ENCODE results near the gene CHRNB2.

CHRNB2 gene

GRCh38 chr1:154615411-154615810, 47.8 kb downstream of the CHRNB2 start:
- Histone ChIP-seq H3K9me3 (ENCODE audit: control insufficient read depth, low read length) (no peaks in the 10 kb centered on the region), H3K9ac (no peak overlapping the region), H2AFZ (no peak overlapping the region), H3K4me1 (no peaks in the 10 kb centered on the region), H3K79me2 (peaks cover 34% of the 10 kb centered on the region), H3K4me2 (ENCODE audit: low read length) (no peak overlapping the region), H3K4me3 (ENCODE audit: low read depth, low read length) (no peak overlapping the region), H3K27ac (no peak overlapping the region), H3K27me3 (ENCODE audit: control insufficient read depth, insufficient read depth, low read length) (no peaks in the 10 kb centered on the region), H3K36me3 (ENCODE audit: control insufficient read depth, insufficient read depth, low read length) (no peaks in the 10 kb centered on the region)
- TF ChIP-seq CTCF (IDR thresholded peaks at IDR 0.05) = no peak

- TF ChIP-seq CTCF (IDR thresholded peaks at IDR 0.05) = no peak
- no peaks in the 10 kb centered on the region for H3K27me3 ChIP-seq (ENCODE audit: control insufficient read depth, insufficient read depth, low read length)
- H3K27ac ChIP-seq = no peak overlapping the region
- peaks cover 34% of the 10 kb centered on the region for H3K79me2 ChIP-seq
- no peaks in the 10 kb centered on the region for H3K9me3 ChIP-seq (ENCODE audit: control insufficient read depth, low read length)
- H2AFZ ChIP-seq = no peak overlapping the region
- no peak overlapping the region for H3K4me2 ChIP-seq (ENCODE audit: low read length)
- no peak overlapping the region for H3K9ac ChIP-seq
- H3K4me1 ChIP-seq = no peaks in the 10 kb centered on the region
- no peak overlapping the region for H3K4me3 ChIP-seq (ENCODE audit: low read depth, low read length)
- H3K36me3 ChIP-seq (ENCODE audit: control insufficient read depth, insufficient read depth, low read length) = no peaks in the 10 kb centered on the region
Measured at GRCh38 chr1:154616659-154617345, 49.2 kb downstream of the CHRNB2 start.

GRCh38 chr1:154619181-154619948, 51.8 kb downstream of the CHRNB2 start:
- Histone ChIP-seq H3K9ac (no peak overlapping the region), H3K27ac (no peak overlapping the region), H3K79me2 (peaks cover 39% of the 10 kb centered on the region), H3K4me1 (no peaks in the 10 kb centered on the region), H3K36me3 (ENCODE audit: control insufficient read depth, insufficient read depth, low read length) (no peaks in the 10 kb centered on the region), H3K9me3 (ENCODE audit: control insufficient read depth, low read length) (no peaks in the 10 kb centered on the region), H3K27me3 (ENCODE audit: control insufficient read depth, insufficient read depth, low read length) (no peaks in the 10 kb centered on the region), H3K4me2 (ENCODE audit: low read length) (no peak overlapping the region), H2AFZ (no peak overlapping the region), H3K4me3 (ENCODE audit: low read depth, low read length) (no peak overlapping the region)
- no peak for TF ChIP-seq CTCF (IDR thresholded peaks at IDR 0.05)

- no peaks in the 10 kb centered on the region for H3K36me3 ChIP-seq (ENCODE audit: control insufficient read depth, insufficient read depth, low read length)
- H3K9me3 ChIP-seq (ENCODE audit: control insufficient read depth, low read length) = no peaks in the 10 kb centered on the region
- no peak overlapping the region for H3K27ac ChIP-seq
- H3K27me3 ChIP-seq (ENCODE audit: control insufficient read depth, insufficient read depth, low read length) = no peaks in the 10 kb centered on the region
- no peak overlapping the region for H2AFZ ChIP-seq
- H3K9ac ChIP-seq = no peak overlapping the region
- H3K4me2 ChIP-seq (ENCODE audit: low read length) = no peak overlapping the region
- H3K79me2 ChIP-seq = peaks cover 43% of the 10 kb centered on the region
- no peak for TF ChIP-seq CTCF (IDR thresholded peaks at IDR 0.05)
- H3K4me3 ChIP-seq (ENCODE audit: low read depth, low read length) = no peak overlapping the region
- H3K4me1 ChIP-seq = no peaks in the 10 kb centered on the region
Measured at GRCh38 chr1:154620751-154621150, 53.2 kb downstream of the CHRNB2 start.

Data from parathyroid adenoma (tissue), 2 donors.